Urothelium cell line (cell line): ENCODE measurements around the gene ARHGAP10.
"Not testable (repeated sequence)": the region's sequence is repeated elsewhere in the genome, so short reads cannot be mapped to it uniquely, and the experiment has no call there.

ENCODE experiments used
- DNase-seq: peaks from one replicate; pipeline ENCODE4 v3.0.0; 2011; ENCODE audit warnings: low spot score, mixed read lengths
- FAIRE-seq: peaks from 2 replicates; lab custom pipeline; 2011; peaks lifted over from hg19 to GRCh38; lab: Jason Lieb, UNC

The ARHGAP10 gene

DNA sequence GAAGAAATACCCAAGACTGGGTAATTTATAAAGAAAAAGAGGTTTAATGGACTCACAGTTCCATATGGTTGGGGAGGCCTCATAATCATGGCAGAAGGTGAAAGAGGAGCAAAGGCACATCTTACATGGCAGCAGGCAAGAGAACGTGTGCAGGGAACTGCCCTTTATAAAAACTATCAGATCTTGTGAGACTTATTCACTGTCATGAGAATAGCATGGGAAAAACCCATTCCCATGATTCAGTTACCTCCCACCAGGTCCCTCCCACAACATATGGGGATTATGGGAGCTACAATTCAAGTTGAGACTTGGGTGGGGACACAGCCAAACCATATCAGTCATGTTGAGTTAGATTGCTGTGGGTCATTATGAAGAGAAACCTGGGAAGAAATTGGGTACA lies 153.3 kb downstream of the ARHGAP10 start:
- not testable (repeated sequence) for DNase-seq, FAIRE-seq

DNA sequence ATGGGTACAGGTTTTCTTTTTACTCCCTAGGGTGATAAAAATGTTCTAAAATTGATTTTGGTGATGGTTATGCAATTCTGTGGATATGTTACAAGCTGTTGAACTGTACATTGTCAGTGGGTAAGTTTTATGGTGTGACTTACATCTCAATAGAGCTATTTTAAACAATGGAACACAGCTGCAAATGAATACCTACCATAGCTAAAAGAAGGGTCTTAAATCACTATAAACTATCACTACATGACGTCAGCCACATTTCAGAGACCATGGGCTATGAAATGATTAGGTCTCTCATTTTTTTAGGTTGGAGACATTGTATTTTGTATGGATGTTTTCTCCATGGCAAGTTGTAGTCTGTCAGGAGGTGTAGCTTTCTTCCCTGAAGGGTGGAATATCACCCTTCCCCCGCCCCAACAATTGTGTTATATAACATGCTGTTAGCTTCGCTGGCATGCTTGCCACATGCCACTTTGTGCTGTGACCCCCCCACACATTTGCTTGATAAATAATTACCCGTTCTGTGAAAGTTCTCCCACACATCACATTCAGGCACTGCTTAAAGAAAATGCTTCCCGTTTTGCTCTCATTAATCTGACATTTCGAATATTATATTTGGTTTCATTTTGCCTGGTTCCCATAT lies 159.7 kb downstream of the ARHGAP10 start:
- FAIRE-seq: no peak
- DNase-seq: no peak

DNA sequence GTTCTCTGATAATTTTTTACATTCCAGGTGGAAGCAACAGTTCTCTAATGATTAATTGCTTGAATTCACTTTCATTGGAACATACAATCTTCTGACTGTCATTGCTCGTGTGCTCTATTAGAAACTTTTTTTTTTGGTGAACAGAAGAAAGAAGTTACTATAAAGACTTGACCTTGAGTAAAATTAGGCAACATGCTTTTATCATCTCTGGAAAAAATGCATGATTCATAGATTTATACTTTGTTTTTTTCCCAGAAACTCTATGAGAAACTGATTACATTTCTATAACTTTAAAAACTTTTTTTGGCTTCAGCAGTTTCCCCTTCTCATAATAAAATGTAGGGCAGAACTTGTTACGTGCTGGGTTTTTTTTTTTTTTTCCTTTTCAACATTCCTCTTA lies 167.6 kb downstream of the ARHGAP10 start:
- FAIRE-seq (no peak), DNase-seq (no peak)

DNA sequence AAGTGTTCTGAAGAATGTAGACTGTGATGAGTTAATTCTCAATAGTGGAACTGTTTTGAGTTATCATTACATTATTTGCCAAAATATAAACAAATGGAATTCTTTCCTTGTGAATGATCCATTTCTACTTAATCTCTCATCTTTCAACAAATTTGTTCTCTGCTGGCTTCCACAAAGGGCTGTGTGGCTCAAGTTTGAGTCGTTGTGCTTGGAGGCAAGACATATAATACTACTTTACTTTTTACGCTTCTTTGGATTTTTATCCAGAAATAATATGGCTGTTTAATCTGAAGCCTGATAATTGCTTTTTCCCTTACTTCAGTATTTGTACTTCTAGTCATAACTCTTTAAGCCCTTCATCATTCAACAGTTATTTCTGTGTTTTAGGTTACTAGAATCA lies 169.5 kb downstream of the ARHGAP10 start:
- FAIRE-seq (no peak), DNase-seq (no peak)

DNA sequence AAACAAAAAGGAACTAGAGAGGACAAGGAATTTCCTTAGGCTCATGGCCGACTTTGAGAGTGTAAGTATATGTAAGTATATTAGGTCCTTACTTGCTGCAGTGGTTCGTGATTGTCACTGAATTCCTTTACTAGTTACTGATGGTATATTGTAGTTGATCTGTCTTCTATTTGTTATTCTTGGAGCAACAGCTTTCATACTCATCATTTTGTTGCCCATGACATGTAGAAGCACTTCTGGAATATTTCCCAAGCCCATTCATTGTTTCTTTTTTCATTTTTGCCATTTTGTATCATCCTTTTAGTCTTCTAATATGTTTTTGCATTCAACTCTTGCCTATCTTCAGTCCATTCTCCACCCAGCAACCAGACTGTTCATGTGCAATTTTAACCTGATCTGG lies 170.0 kb downstream of the ARHGAP10 start:
- FAIRE-seq: no peak
- no peak for DNase-seq

DNA sequence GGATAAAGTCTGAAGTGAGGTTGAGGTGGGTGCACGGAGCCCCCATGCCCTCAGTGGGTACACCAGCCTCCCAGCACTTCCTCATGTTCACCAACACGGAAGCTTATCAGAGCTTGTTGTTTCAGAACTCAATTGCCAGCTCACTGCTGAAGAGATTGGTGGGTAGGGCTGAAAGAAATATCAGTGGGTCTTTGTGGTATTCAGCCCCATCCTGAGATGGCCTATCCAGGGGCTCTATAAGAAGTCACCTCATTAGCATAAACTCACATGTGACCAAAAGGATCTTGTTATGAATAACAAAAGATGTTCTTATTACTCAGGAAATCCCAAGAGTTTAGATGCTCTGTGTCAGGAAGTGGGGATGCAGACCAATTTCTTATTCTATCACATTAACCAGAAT lies 177.3 kb downstream of the ARHGAP10 start:
- DNase-seq (no peak), FAIRE-seq (no peak)

DNA sequence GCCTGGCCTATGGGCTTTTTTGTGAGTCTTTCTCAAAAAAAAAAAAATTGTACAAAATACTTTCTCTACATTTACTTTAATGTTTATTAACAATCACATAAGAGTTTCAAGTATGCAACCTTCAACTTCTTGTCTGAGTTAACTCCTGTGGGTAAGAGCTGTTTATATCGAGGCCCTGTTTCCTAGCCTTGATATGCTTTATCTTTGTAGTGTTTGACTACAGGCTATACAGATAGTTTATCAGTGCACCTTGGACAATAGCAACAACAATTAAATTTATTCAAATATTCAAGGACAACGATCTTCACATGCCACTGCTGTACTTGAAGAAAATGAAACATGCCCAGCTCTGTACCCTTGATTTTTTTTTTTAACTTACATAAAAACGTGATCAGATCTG lies 178.4 kb downstream of the ARHGAP10 start:
- FAIRE-seq: no peak
- no peak for DNase-seq

DNA sequence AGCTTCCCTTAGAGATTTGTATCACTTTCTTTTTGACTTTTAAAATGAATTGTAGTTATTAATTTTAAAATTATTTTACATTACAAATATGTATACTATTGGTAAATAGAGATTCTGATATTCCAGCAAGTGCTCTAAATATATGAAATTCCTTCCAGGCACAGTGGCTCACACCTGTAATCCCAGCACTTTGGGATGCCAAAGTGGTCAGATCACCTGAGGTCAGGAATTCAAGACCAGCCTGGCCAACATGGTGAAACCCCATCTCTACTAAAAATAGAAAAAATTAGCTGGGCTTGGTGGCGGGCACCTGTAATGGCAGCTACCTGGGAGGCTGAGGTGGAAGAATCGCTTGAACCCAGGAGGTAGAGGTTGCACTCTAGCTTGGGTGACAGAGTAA lies 180.2 kb downstream of the ARHGAP10 start:
- FAIRE-seq, DNase-seq: not testable (repeated sequence)

DNA sequence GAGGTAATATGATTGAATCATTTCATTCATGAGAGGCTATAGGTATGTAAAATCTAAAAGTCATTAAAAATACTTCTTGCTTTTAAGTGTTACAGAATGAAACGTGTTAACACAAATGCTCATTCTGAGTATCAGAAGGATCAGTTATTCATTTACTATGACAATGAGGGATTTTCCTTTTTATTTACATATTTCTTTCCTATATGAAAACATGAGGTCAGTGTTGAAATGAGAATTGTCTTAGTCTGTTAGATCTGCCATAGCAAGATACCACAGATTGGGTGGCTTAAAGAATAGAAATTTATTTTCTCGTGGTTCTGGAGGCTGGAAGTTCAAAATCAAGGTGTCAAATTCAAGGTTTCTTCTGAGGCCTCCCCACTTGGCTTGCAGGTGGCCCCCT lies 181.2 kb downstream of the ARHGAP10 start:
- DNase-seq (no peak), FAIRE-seq (no peak)

DNA sequence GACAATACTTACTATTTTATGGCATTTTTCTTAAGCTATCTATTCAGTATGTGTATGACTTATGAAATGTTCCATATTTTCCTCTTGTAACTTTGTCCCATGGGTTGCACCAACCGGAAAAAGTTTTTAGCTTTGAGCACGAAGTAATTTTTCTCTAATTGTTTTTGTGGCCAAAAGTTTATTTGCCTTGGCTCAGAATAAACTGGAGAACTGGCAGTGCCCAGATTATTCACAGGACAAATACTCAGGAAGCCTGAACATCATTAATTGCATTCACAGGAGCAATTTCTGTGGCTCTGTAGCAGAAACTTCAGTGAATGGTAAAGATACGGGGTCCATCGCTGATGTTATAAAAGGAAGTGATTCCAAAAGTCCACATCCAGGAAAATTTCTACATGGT lies 184.5 kb downstream of the ARHGAP10 start:
- FAIRE-seq: no peak
- DNase-seq: no peak

DNA sequence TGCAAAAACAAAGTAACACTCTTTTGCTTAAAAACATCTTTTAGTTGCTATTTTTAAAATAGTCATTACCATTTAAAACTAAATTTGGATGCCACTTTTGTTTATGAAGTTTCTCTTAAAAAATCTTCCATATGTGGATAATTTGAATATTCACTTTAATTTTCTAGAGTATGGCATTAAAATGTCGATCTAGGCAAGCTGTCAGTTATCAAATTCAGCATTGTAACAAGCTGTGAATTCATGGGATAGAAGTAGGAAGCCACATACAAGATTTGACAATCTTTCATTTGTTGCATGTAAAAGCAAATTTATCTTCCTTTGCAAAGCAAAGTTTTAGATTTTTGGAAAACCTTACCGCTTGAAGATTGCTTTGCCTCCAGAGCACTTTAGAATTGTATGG lies 191.5 kb downstream of the ARHGAP10 start:
- no peak for DNase-seq
- no peak for FAIRE-seq

DNA sequence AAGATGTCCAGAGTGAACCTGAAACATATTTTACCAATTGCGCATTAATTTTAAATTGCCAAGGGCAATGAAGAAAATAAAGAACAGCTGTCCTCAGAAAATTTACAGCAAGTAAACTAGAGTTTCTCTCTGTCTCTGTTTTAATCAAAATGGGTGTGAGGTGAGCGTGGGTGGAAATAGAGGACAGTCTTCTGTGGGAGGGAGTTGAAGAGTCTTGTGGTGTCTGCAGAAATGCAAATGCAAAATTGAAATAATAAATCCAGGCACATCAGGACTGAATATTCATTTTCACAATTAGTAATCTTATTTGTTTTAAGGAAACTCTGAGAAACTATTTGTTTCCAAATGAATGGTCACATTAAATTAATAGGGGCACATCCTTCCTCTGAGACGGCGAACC lies 192.0 kb downstream of the ARHGAP10 start:
- FAIRE-seq: no peak
- DNase-seq: no peak

DNA sequence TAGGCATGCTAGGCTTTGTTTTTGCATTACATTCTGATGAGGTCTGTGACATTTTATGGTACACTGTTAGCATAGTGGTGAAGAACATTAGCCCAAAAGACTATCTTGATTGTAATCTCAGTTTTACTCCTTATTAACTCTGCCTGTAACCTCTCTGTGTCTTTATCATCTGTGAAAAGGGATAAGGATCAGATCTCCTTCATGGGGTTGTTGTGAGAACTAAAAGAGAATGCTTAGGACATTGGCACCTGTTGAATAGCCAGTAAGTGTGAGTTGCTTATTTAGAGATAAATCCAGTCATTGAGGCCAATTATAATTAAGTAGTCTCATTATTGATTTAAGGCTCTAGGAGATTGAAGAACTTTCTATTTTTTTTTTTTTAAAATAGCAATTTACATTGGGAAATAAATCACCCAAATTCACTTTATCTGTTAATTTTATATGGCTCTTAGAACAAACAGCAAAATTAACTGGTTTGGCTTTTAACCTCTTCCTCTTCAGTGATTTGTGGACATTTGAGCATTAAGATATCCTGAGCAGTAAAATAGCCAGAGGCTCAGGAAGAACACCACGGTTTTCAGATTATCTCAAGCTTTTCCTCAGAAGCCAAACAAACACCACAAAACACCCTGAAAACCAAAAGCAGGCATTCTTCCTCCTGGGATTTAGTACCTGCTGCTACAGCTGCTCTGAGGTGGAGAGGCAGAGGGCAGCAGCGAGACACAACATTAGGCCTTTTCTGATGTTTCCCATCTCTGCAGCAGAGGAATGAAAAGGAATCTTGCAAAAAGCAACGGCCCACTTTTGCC lies 192.9 kb downstream of the ARHGAP10 start:
- DNase-seq (peak; percentile 23), FAIRE-seq (no peak)

DNA sequence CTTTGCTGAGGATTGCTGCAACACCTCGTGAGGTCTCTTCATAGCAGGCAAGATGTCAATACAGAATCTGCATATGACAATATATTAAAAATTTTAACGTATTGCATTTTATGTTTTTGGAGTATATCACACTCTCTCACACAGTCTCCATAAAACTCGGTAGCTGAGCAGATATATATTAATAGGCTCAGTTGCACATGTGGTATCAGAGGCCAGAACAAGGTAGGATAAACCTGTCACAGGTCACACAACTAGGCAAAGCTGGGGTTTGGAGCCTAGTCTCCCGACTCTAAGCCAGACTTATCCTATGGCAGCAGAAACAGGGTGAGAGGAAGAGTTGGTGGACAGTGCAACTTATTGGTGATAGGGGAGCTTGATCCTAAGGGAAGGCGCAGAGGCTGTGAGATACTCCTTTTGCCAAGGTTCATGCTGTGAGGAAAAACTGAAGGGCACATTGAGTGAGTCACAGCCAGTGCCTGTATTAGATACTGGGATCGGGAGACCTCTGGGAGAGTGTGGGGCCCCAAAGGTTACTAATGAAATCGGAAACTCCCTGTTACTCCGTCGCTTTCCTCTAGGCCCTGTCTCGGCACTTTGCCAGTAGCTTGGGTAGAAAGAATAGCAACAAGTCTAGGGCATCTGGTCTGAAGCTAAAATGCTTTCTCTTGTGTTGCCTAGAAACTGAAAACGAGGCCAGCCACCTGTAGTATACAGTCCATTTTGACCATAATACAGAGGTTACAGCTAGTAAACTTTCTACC lies 195.7 kb downstream of the ARHGAP10 start:
- DNase-seq: peak; percentile 11

DNA sequence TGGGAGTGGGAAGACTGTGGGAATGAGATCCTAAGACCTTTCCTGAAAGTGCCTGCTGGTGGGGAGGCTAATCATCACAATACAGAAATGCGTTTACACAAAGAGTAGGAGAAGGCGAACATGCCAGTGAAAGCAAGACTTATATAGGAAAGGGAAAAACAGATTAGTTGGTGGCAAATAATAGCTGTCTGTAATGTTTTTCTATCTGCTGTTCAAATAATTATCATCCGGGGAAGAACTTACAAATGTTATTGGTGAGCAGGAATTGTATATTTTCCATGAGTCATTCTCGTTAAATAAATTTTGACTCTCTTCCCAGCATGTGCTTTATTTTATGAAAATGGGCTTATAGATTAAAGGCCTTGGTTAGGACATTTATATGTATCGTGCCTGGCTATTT lies 196.5 kb downstream of the ARHGAP10 start:
- no peak for FAIRE-seq
- no peak for DNase-seq

More for the DNA sequence above, 195.7 kb downstream of the ARHGAP10 start:
- no peak for FAIRE-seq

DNA sequence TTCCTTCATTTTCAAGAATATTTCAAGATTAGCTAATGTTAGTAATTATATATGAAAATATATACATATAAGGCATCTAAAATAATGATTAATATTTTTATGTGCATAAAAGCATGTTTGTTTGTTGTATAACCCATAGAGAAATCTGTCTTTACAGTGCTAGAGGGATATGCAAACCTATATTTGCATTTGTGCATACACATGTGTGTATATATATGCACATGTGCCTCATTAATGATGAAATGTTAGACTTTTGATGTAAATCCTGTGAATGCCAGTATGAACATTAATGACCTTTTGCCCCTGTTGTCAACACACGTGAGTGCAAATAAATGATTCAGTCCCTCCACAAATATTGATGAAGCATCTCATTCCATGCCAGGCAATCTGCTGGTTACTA lies 197.9 kb downstream of the ARHGAP10 start:
- DNase-seq (no peak), FAIRE-seq (no peak)

DNA sequence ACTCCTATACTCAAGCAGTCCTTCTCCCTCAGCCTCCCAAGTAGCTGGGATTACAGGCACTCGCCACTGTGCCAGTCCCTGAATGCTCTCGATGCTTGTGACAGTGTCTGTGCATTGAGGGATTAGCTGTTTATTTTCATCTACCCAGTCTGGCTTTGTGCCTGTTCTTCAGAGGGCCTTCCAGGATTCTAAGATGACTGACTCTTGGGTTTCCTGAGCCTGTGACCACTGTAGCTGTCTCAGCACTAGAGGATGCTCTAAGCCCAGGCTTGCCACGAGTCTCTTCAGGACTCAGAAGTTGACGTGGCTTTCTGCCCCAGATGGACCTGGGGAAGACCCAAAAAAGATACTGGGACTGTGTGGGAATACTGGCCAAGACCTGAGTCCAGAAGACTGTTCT lies 201.4 kb downstream of the ARHGAP10 start:
- FAIRE-seq: no peak

DNA sequence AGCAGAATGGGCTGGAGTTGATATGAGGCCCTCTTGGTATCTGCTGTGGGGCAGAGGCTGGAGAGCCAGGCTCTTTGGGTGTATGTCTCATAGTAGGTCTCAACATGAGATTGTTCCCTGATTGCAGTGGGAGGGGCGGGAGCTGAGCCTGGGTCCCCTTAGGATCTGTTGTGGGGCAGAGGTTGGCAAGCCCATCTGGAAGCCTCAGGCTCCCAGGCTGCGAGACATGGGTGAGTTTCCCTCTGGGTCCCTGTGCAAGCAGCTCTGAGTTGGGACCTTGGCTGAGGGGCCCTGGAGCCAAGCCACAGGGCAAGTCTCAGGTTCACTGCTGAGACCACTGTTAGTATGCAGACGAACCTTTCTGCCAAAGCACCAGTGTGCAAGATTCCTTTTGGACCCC lies 201.9 kb downstream of the ARHGAP10 start:
- DNase-seq (no peak), FAIRE-seq (no peak)

More for the DNA sequence above, 201.4 kb downstream of the ARHGAP10 start:
- DNase-seq: no peak

DNA sequence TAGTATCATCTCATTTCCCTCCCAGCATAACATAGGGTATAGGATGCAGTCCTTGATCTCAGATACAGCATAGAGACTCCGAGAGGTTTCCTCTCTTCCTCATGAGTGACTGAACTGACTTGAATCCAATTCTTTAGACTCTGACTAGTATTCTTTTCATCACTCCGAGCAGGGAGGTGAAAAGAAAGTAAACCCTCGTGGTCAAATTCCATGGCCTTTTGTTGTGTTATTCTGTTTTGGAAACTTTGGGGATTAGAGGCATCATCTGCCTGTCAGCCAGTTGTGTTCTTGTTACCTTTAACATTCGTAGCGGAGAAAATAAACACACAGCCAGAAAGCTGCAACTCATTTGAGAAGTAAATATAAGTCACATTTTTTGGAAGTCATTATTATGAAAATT lies 206.6 kb downstream of the ARHGAP10 start:
- DNase-seq: no peak
- no peak for FAIRE-seq

DNA sequence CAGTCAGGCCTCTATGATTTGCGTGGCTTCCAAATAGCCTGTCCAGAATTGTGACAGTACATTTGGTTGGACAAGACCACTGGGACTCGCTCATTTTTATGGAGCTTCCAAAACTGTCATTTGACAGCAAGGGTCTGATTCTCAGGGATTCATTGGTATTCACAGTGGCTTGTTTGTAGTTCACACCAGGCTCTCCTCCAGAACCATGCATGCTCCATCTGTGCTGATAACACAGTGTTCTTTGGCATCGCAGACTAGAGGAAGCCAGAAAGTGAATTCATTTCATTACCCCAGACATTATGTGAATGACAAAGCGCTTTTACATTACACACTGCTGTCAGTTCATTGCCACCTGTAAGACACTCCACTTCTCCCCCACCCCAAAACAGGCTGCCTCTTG lies 208.3 kb downstream of the ARHGAP10 start:
- no peak for FAIRE-seq

DNA sequence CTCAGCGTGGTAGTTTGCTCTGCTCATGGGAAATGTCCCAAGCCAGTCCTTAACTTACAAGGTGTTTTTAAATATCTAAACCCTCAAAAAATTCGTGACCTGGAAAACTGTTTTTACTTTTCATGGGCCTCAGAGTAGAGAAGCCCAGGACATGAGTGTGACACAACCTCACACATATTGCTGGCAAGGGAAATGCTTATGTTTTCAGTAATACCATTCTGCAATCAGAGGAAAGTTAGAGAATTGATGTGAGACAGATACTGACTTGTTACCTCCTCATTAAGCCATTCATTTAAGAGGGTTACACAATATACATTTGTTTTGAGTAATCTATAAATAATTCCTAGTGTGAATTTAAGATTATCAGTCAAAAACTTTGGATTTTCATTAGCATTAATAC lies 209.5 kb downstream of the ARHGAP10 start:
- DNase-seq: no peak
- FAIRE-seq: no peak

More for the DNA sequence above, 208.3 kb downstream of the ARHGAP10 start:
- no peak for DNase-seq

DNA sequence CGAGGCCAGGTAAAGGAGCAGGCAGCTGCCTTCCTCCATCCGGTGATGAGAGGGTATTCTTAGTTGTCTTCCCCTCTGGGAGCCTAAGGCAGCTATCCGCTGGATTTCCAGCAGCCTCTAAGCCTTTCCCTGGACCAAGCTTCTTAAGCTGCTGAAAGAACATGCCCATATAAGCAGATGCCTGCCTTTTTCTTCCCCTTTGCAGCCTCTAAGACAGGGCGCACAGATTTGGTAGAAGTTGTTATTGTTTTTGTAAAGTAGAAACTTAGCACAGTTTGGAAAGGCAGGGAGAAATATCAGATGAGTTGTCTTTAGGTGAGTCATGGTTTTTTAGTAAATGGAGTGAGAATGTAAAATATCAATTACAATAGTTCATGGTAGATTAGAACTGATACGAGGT lies 210.8 kb downstream of the ARHGAP10 start:
- DNase-seq: no peak
- FAIRE-seq: no peak
